Nephron (organoid): ENCODE measurements around the gene CTNND2.

Experiments used
- H3K27ac Mint-ChIP-seq, 3 experiments: 2 replicates each; pipeline ENCODE4 v1.8.0; 2020; ENCODE audit warnings: mixed read lengths in 3 of 3, mild to moderate bottlenecking in 2 of 3, moderate library complexity in 1 of 3
- H3K27me3 Mint-ChIP-seq: 2 replicates; pipeline ENCODE4 v1.8.0; 2021; ENCODE audit warnings: low read depth, mild to moderate bottlenecking, moderate library complexity, mixed read lengths
- H3K36me3 Mint-ChIP-seq: 2 replicates; pipeline ENCODE4 v1.8.0; 2020; ENCODE audit warnings: low read depth, mixed read lengths
- H3K4me1 Mint-ChIP-seq: 2 replicates; pipeline ENCODE4 v1.8.0; 2020; ENCODE audit warnings: mixed read lengths
- H3K4me3 Mint-ChIP-seq, 3 experiments: 2 replicates each; pipeline ENCODE4 v1.8.0; 2020; ENCODE audit warnings: mild to moderate bottlenecking in 3 of 3, mixed read lengths in 3 of 3, moderate library complexity in 2 of 3
- H3K9me3 Mint-ChIP-seq: 2 replicates; pipeline ENCODE4 v1.8.0; 2020; ENCODE audit warnings: mixed read lengths
- CTCF ChIP-seq, 3 experiments: fragments of 200-600 bp; sonication (generic); IDR thresholded peaks; one replicate each; pipeline ENCODE4 v1.5.0; 2021; ENCODE audit warnings: antibody characterized with exemption in 3 of 3; ENCODE audit not compliant: unreplicated experiment in 3 of 3

The CTNND2 gene

GRCh38 chr5:11658376-11658775 lies 245.9 kb downstream of the CTNND2 start:
- H3K27ac Mint-ChIP-seq: no peak overlapping the region
- TF ChIP-seq CTCF (IDR thresholded peaks at IDR 0.05; ENCODE audit: unreplicated experiment in 3 of 3): no peak
- H3K9me3 Mint-ChIP-seq: no peaks in the 10 kb centered on the region
- no peaks in the 10 kb centered on the region for H3K4me1 Mint-ChIP-seq
- no peak overlapping the region for H3K4me3 Mint-ChIP-seq
- H3K27me3 Mint-ChIP-seq: no peaks in the 10 kb centered on the region
- no peaks in the 10 kb centered on the region for H3K36me3 Mint-ChIP-seq

- TF ChIP-seq CTCF (IDR thresholded peaks at IDR 0.05; ENCODE audit: unreplicated experiment in 3 of 3): no peak
- no peak overlapping the region for H3K4me3 Mint-ChIP-seq
- no peaks in the 10 kb centered on the region for H3K9me3 Mint-ChIP-seq
- no peak overlapping the region for H3K27ac Mint-ChIP-seq
- no peaks in the 10 kb centered on the region for H3K4me1 Mint-ChIP-seq
- no peaks in the 10 kb centered on the region for H3K36me3 Mint-ChIP-seq
- H3K27me3 Mint-ChIP-seq: no peaks in the 10 kb centered on the region
Measured at GRCh38 chr5:11656916-11657315, 247.3 kb downstream of the CTNND2 start.

GRCh38 chr5:11655681-11656080 lies 248.6 kb downstream of the CTNND2 start:
- Mint-ChIP-seq H3K4me3 (no peak overlapping the region), H3K4me1 (no peaks in the 10 kb centered on the region), H3K36me3 (no peaks in the 10 kb centered on the region), H3K27me3 (no peaks in the 10 kb centered on the region), H3K27ac (no peak overlapping the region), H3K9me3 (peaks cover under 1% of the 10 kb centered on the region)
- TF ChIP-seq CTCF (IDR thresholded peaks at IDR 0.05; ENCODE audit: unreplicated experiment in 3 of 3): no peak

- Mint-ChIP-seq H3K4me1 (no peaks in the 10 kb centered on the region), H3K4me3 (no peak overlapping the region), H3K27ac (no peak overlapping the region), H3K9me3 (peaks cover 6% of the 10 kb centered on the region), H3K36me3 (no peaks in the 10 kb centered on the region), H3K27me3 (no peaks in the 10 kb centered on the region)
- no peak for TF ChIP-seq CTCF (IDR thresholded peaks at IDR 0.05; ENCODE audit: unreplicated experiment in 3 of 3)
Measured at GRCh38 chr5:11650936-11651335, 253.3 kb downstream of the CTNND2 start.

GRCh38 chr5:11646141-11646540 lies 258.1 kb downstream of the CTNND2 start:
- TF ChIP-seq CTCF (IDR thresholded peaks at IDR 0.05; ENCODE audit: unreplicated experiment in 3 of 3): no peak
- Mint-ChIP-seq H3K4me1 (no peaks in the 10 kb centered on the region), H3K9me3 (peaks cover 6% of the 10 kb centered on the region), H3K36me3 (no peaks in the 10 kb centered on the region), H3K27me3 (no peaks in the 10 kb centered on the region), H3K4me3 (no peak overlapping the region), H3K27ac (no peak overlapping the region)

GRCh38 chr5:11642438-11642837 lies 261.8 kb downstream of the CTNND2 start:
- no peak overlapping the region for H3K27ac Mint-ChIP-seq
- TF ChIP-seq CTCF (IDR thresholded peaks at IDR 0.05; ENCODE audit: unreplicated experiment in 3 of 3): no peak
- no peaks in the 10 kb centered on the region for H3K27me3 Mint-ChIP-seq
- H3K9me3 Mint-ChIP-seq: no peaks in the 10 kb centered on the region
- no peak overlapping the region for H3K4me3 Mint-ChIP-seq
- H3K4me1 Mint-ChIP-seq: no peaks in the 10 kb centered on the region
- no peaks in the 10 kb centered on the region for H3K36me3 Mint-ChIP-seq
